H9 (cell line): ENCODE measurements around the gene TPD52L1. TPM values are rescaled to one million over a fixed set of nuclear protein-coding genes. Genes with fewer than 3 reads are reported as not detected.

Experiments
- DNase-seq: peaks from one replicate; pipeline ENCODE4 v3.0.0-alpha.2; 2017
- H2AFZ ChIP-seq: one replicate; pipeline ENCODE4 v1.6.1; 2013; ENCODE audit warnings: mild to moderate bottlenecking, low read length, control low read depth, moderate library complexity
- H2AK5ac ChIP-seq: 2 replicates; pipeline ENCODE4 v1.6.1; 2013; ENCODE audit warnings: low read length, control low read depth, mixed read lengths; ENCODE audit not compliant: insufficient read length
- H2BK120ac ChIP-seq: one replicate; pipeline ENCODE4 v1.6.1; 2013; ENCODE audit warnings: low read depth, mild to moderate bottlenecking, low read length, control low read depth, inconsistent platforms; ENCODE audit not compliant: poor library complexity, severe bottlenecking
- H2BK12ac ChIP-seq: 2 replicates; pipeline ENCODE4 v1.6.1; 2013; ENCODE audit warnings: low read length, control low read depth, mixed read lengths, low read depth; ENCODE audit not compliant: insufficient read length
- H2BK15ac ChIP-seq: 2 replicates; pipeline ENCODE4 v1.6.1; 2013; ENCODE audit warnings: low read depth, low read length, control low read depth
- H2BK20ac ChIP-seq: one replicate; pipeline ENCODE4 v1.6.1; 2013; ENCODE audit warnings: low read depth, mild to moderate bottlenecking, low read length, control low read depth, inconsistent platforms; ENCODE audit not compliant: poor library complexity, severe bottlenecking
- H2BK5ac ChIP-seq: 2 replicates; pipeline ENCODE4 v1.6.1; 2013; ENCODE audit warnings: low read length, control low read depth, mixed read lengths; ENCODE audit not compliant: insufficient read length
- H3K14ac ChIP-seq: 2 replicates; pipeline ENCODE4 v1.6.1; 2013; ENCODE audit warnings: low read length, control low read depth; ENCODE audit not compliant: insufficient read depth
- H3K18ac ChIP-seq: 2 replicates; pipeline ENCODE4 v1.6.1; 2013; ENCODE audit warnings: low read depth, mild to moderate bottlenecking, mixed read lengths, low read length, control low read depth; ENCODE audit not compliant: insufficient read length
- H3K23ac ChIP-seq: 2 replicates; pipeline ENCODE4 v1.6.1; 2013; ENCODE audit warnings: low read length, control low read depth, mixed read lengths, low read depth; ENCODE audit not compliant: insufficient read length
- H3K23me2 ChIP-seq: 2 replicates; pipeline ENCODE4 v1.6.1; 2013; ENCODE audit warnings: low read depth, mild to moderate bottlenecking, mixed read lengths, low read length, control low read depth; ENCODE audit not compliant: insufficient read length, poor library complexity, severe bottlenecking
- H3K27ac ChIP-seq: 2 replicates; pipeline ENCODE4 v1.5.1; 2013; ENCODE audit warnings: low read length, control low read depth, mixed read lengths, low read depth; ENCODE audit not compliant: insufficient read length
- H3K27me3 ChIP-seq: 2 replicates; pipeline ENCODE4 v1.6.1; 2013; ENCODE audit warnings: low read length, control low read depth, inconsistent platforms; ENCODE audit not compliant: insufficient read depth
- H3K4ac ChIP-seq: 2 replicates; pipeline ENCODE4 v1.6.1; 2013; ENCODE audit warnings: low read depth, mild to moderate bottlenecking, control low read depth, inconsistent platforms, low read length, moderate library complexity
- H3K4me1 ChIP-seq: 2 replicates; pipeline ENCODE4 v1.6.1; 2013; ENCODE audit warnings: low read length, control low read depth, inconsistent platforms; ENCODE audit not compliant: insufficient read depth
- H3K4me2 ChIP-seq: 2 replicates; pipeline ENCODE4 v1.6.1; 2013; ENCODE audit warnings: low read length, control low read depth, mixed read lengths; ENCODE audit not compliant: insufficient read length, insufficient read depth
- H3K56ac ChIP-seq: 2 replicates; pipeline ENCODE4 v1.6.1; 2013; ENCODE audit warnings: low read depth, mild to moderate bottlenecking, mixed read lengths, low read length, control low read depth; ENCODE audit not compliant: insufficient read length
- H3K79me1 ChIP-seq: 2 replicates; pipeline ENCODE4 v1.6.1; 2013; ENCODE audit warnings: low read depth, mild to moderate bottlenecking, moderate library complexity, low read length, control low read depth, inconsistent platforms; ENCODE audit not compliant: insufficient read depth, poor library complexity, severe bottlenecking
- H3K79me2 ChIP-seq: 2 replicates; pipeline ENCODE4 v1.6.1; 2013; ENCODE audit warnings: low read length, control low read depth, inconsistent platforms; ENCODE audit not compliant: insufficient read depth
- H3K9ac ChIP-seq: 2 replicates; pipeline ENCODE4 v1.6.1; 2013; ENCODE audit warnings: low read length, control low read depth, mixed read lengths; ENCODE audit not compliant: insufficient read length; ENCODE audit errors: extremely low read depth
- H3K9me3 ChIP-seq: one replicate; pipeline ENCODE4 v1.6.1; 2013; ENCODE audit warnings: low read depth, low read length, inconsistent platforms; ENCODE audit not compliant: control insufficient read depth
- H3T11ph ChIP-seq: one replicate; pipeline ENCODE4 v1.6.1; 2013; ENCODE audit warnings: mild to moderate bottlenecking, low read length, control low read depth, inconsistent platforms
- H4K20me1 ChIP-seq: one replicate; pipeline ENCODE4 v1.6.1; 2013; ENCODE audit not compliant: control insufficient read depth, insufficient read length, insufficient read depth
- H4K5ac ChIP-seq: 2 replicates; pipeline ENCODE4 v1.6.1; 2013; ENCODE audit warnings: low read depth, mild to moderate bottlenecking, mixed read lengths, low read length, control low read depth; ENCODE audit not compliant: insufficient read length
- H4K8ac ChIP-seq: replicated peaks from 2 replicates; pipeline ENCODE4 v1.6.1; 2013; ENCODE audit warnings: low read length, control low read depth, mixed read lengths, low read depth; ENCODE audit not compliant: insufficient read length
- H4K91ac ChIP-seq: 2 replicates; pipeline ENCODE4 v1.6.1; 2013; ENCODE audit warnings: low read depth, mild to moderate bottlenecking, moderate library complexity, mixed read lengths, low read length, control low read depth; ENCODE audit not compliant: insufficient read length
- H3K27ac Mint-ChIP-seq, 3 experiments: 2 replicates in 2 of 3; 3 replicates in 1 of 3; pipeline ENCODE4 v1.8.0; 2020 to 2021; ENCODE audit warnings: mixed read lengths in 3 of 3, mild to moderate bottlenecking in 1 of 3, moderate library complexity in 1 of 3
- H3K27me3 Mint-ChIP-seq: 2 replicates; pipeline ENCODE4 v1.8.0; 2021; ENCODE audit warnings: low read depth, mild to moderate bottlenecking, moderate library complexity, mixed read lengths
- H3K36me3 Mint-ChIP-seq, 3 experiments: 2 replicates in 2 of 3; 3 replicates in 1 of 3; pipeline ENCODE4 v1.8.0; 2020 to 2021; ENCODE audit warnings: low read depth in 3 of 3, mixed read lengths in 3 of 3; ENCODE audit not compliant: insufficient read depth in 1 of 3
- H3K4me1 Mint-ChIP-seq, 2 experiments: 2 replicates each; pipeline ENCODE4 v1.8.0; 2020; ENCODE audit warnings: mixed read lengths in 2 of 2
- H3K4me3 Mint-ChIP-seq, 2 experiments: 2 replicates in 1 of 2; 3 replicates in 1 of 2; pipeline ENCODE4 v1.8.0; 2020 to 2021; ENCODE audit warnings: mild to moderate bottlenecking in 2 of 2, mixed read lengths in 2 of 2, moderate library complexity in 1 of 2
- H3K9me3 Mint-ChIP-seq, 2 experiments: 2 replicates in 1 of 2; 3 replicates in 1 of 2; pipeline ENCODE4 v1.8.0; 2020; ENCODE audit warnings: mild to moderate bottlenecking in 2 of 2, mixed read lengths in 2 of 2, moderate library complexity in 1 of 2
- WGBS: extraction: QIAGEN DNeasy Blood & Tissue Kit; methylation state at CpG from one replicate; pipeline ENCODE4 v1.1.7; 2013; ENCODE audit warnings: missing lambda C conversion rate, low lambda C conversion rate, mixed read lengths; ENCODE audit not compliant: insufficient read length; ENCODE audit errors: extremely low coverage; 5-methylcytosine and 5-hydroxymethylcytosine counted together
- total RNA-seq: library from RNA; stranded (reverse); gene quantifications from 2 replicates; pipeline ENCODE4 v1.2.1, GENCODE V29; 2021
- TF ChIP-seq, protein P1 (sequence below): fragments of 200-600 bp; sonication (generic); conservative IDR thresholded peaks from 3 replicates; pipeline ENCODE4 v1.8.0; 2021; ENCODE audit warnings: antibody characterized with exemption, mild to moderate bottlenecking

The TPD52L1 gene
- total RNA-seq, 1 experiment from 2014 or later, result 6.6 TPM

DNA sequence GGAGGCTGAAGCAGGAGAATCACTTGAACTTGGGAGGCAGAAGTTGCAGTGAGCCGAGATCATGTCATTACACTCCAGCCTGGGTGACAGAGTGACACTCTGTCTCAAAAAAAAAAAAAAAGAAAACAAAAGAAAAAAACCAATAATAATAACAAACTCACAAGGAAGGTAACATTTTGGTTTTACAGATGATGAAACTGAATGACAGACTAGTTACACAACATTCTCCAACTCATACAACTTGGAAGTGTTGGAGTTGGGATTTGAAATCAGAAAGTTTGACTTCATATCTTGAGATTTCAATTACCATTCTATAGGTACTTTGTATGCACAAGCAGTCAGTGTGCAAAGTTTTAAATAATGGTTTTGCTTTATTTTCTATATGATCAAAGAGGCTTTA lies 10.2 kb downstream of the TPD52L1 start:
- Histone ChIP-seq H3T11ph (no peak overlapping the region), H4K8ac (no peak overlapping the region), H3K23ac (no peak overlapping the region), H3K4ac (no peak overlapping the region), H4K5ac (no peak overlapping the region), H3K27ac (no peak overlapping the region), H2AFZ (no peak overlapping the region), H3K4me2 (no peak overlapping the region), H2BK20ac (no peak overlapping the region), H3K18ac (no peak overlapping the region), H3K9me3 (no peaks in the 10 kb centered on the region), H3K14ac (no peak overlapping the region), H3K27me3 (no peaks in the 10 kb centered on the region), H2AK5ac (no peak overlapping the region), H2BK15ac (no peak overlapping the region), H3K9ac (no peak overlapping the region), H3K23me2 (no peaks in the 10 kb centered on the region), H4K20me1 (no peaks in the 10 kb centered on the region), H3K79me1 (no peaks in the 10 kb centered on the region), H3K4me1 (no peaks in the 10 kb centered on the region), H4K91ac (no peak overlapping the region), H2BK120ac (no peak overlapping the region), H2BK12ac (no peak overlapping the region), H3K79me2 (no peaks in the 10 kb centered on the region), H2BK5ac (no peak overlapping the region), H3K56ac (no peak overlapping the region)
- TF ChIP-seq, protein P1, sequence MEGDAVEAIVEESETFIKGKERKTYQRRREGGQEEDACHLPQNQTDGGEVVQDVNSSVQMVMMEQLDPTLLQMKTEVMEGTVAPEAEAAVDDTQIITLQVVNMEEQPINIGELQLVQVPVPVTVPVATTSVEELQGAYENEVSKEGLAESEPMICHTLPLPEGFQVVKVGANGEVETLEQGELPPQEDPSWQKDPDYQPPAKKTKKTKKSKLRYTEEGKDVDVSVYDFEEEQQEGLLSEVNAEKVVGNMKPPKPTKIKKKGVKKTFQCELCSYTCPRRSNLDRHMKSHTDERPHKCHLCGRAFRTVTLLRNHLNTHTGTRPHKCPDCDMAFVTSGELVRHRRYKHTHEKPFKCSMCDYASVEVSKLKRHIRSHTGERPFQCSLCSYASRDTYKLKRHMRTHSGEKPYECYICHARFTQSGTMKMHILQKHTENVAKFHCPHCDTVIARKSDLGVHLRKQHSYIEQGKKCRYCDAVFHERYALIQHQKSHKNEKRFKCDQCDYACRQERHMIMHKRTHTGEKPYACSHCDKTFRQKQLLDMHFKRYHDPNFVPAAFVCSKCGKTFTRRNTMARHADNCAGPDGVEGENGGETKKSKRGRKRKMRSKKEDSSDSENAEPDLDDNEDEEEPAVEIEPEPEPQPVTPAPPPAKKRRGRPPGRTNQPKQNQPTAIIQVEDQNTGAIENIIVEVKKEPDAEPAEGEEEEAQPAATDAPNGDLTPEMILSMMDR, result no peak
- Mint-ChIP-seq H3K27ac (no peak overlapping the region; a peak in 1 of 7 replicates), H3K4me3 (no peak overlapping the region), H3K9me3 (peaks cover 0 to 2% of the 10 kb centered on the region in 2 experiments; a peak in 1 of 5 replicates), H3K36me3 (no peaks in the 10 kb centered on the region), H3K27me3 (peaks cover 2% of the 10 kb centered on the region), H3K4me1 (no peaks in the 10 kb centered on the region)
- DNase-seq, result no peak
- no CpG with 5 or more reads among the region's 1 CpG for WGBS
